ENCODE measurements around the gene DSCAML1.

Gene DSCAML1

DNA sequence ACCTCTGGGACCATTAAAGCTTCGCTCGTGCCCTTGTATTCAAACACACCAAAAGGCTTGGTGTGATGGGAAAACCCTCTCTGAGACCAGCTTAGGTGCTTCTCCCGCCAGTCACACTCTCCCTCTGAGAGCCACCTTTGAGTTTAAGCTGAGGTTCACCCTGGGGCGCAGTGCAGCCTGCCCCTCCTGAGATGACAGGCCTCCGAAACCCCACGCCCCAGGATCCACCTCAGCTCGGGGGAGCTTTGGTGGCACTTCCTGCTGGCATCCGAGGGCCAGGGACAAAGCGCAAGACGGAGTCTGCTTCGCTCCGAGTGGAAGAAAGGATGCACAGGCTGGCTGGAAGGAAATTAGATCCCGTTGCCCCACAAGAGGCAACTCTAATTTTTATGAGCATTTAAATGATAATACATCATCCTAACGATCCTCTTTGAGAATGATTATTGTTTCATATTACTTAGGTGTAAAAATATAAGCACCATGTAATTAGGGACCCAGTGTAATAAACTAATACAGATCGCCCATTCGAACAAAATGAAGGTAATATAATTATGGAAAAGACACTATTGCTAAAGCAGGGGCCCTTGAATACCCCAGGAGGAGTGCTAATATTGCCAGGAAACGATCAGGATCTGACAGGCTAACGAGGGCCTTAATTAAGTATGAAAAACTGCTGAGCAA, 334.7 kb downstream of the DSCAML1 start:
- TF ChIP-seq, protein P1, sequence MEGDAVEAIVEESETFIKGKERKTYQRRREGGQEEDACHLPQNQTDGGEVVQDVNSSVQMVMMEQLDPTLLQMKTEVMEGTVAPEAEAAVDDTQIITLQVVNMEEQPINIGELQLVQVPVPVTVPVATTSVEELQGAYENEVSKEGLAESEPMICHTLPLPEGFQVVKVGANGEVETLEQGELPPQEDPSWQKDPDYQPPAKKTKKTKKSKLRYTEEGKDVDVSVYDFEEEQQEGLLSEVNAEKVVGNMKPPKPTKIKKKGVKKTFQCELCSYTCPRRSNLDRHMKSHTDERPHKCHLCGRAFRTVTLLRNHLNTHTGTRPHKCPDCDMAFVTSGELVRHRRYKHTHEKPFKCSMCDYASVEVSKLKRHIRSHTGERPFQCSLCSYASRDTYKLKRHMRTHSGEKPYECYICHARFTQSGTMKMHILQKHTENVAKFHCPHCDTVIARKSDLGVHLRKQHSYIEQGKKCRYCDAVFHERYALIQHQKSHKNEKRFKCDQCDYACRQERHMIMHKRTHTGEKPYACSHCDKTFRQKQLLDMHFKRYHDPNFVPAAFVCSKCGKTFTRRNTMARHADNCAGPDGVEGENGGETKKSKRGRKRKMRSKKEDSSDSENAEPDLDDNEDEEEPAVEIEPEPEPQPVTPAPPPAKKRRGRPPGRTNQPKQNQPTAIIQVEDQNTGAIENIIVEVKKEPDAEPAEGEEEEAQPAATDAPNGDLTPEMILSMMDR (IDR thresholded peaks at IDR 0.05; ENCODE audit: low read length, missing control alignments), result no peak
- no peak overlapping the region for H3K4me3 ChIP-seq (replicated peaks; ENCODE audit: low read depth, low read length)
- no peak for DNase-seq (ENCODE audit: low read depth)

DNA sequence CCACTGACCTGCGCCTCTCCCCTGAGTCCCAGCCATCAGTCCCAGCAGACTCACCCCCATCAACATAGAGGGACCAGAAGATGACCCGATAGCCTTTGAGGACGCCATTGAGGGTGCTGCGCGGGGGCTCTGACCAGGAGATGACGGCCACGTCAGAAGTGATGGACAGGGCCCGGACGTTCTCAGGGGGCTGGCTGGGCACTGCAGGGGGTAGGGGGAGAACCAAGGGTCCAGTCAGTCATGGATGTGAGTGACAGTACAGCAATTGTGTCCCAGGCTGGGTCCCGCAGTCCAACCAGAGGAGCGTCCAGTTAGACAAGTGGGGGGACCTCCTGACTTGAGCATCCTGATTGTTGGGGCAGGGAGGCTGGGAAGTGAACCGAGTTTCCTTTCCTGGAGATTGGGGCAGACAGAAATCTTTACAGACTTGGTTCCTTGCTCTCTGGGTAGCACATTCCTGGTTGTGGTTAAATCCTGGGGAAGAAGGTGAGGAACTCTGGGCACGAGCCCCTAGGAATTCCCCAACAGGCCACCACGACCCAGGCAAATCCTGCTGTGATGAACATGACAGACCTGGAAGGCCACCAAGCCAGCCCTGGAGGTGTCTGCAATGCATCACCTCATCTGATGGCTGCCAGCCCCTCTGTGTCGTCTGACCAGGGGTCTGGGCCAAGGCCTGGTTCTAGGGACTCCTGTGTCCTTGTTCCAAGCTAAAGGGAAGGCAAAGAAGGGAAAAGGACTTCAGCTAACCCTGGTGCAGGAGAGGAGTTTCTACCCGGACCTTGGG, 335.4 kb downstream of the DSCAML1 start:
- no peak for DNase-seq (ENCODE audit: low read depth)
- TF ChIP-seq, protein P1 (IDR thresholded peaks at IDR 0.05; ENCODE audit: low read length, missing control alignments), result no peak
- no peak overlapping the region for H3K4me3 ChIP-seq (replicated peaks; ENCODE audit: low read depth, low read length)

DNA sequence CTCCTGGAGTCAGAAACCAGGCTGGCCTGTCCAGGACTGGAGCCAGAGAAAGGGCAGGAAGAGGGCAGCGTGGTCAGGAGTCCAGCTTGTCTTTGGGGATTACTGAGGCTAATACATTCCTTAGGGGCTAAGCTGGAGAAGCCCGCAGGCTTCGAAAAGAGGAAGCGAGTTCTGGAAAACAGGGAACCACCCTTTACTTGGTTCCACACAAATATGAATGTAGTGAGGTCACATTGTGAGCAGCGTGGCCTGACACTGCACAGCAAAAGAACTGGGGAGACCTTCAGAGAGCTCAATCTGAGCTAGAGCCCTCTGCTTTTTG, 337.1 kb downstream of the DSCAML1 start:
- DNase-seq (ENCODE audit: low read depth), result no peak

DNA sequence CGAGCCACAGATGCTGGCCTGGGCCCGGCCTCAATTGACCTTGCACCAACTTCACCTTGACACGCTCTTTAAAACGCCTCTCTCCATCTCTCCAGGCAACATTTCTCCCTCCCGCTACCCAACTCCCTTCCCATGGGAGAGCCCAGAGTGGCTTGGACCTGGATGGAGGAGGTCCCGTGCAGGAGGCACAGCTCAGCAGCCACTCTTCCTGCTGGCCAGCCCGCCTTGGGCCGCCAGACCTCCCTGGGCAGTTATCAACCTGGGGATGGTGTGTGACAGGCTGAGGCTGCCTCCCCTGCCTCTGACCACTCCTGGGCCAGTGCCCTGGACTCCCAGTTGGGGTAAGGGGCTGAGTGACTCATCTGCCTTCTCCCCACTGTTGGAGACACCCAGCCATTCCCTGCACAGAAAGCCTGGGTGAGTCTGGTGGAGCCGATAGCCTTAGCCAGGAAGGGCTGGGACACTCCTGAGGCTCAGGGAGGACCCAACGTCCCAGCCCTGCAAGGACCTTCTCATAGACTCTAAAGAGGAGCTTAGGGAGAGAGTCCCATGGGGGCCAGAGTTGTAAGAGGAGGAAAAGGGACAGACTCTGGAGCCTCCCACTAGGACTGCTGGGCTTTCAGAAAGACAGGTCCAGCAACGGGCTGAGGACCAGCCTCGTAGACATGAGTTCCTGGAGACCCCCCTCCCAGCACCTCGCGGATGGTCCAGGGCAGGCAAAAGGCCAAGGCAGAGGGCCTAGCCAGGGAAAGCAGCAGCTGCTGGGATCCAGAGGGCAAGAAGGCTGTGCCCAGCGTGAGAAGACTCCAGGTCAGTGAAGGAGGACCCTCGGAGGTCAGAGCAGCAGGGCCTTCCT, 337.7 kb downstream of the DSCAML1 start:
- no peak overlapping the region for H3K4me3 ChIP-seq (replicated peaks; ENCODE audit: low read depth, low read length)
- TF ChIP-seq, protein P1 (IDR thresholded peaks at IDR 0.05; ENCODE audit: low read length, missing control alignments), result no peak
- no peak for DNase-seq (ENCODE audit: low read depth)

More for the DNA sequence above, 337.1 kb downstream of the DSCAML1 start:
- H3K4me3 ChIP-seq (replicated peaks; ENCODE audit: low read depth, low read length), result no peak overlapping the region
- TF ChIP-seq, protein P1 (IDR thresholded peaks at IDR 0.05; ENCODE audit: low read length, missing control alignments), result no peak

DNA sequence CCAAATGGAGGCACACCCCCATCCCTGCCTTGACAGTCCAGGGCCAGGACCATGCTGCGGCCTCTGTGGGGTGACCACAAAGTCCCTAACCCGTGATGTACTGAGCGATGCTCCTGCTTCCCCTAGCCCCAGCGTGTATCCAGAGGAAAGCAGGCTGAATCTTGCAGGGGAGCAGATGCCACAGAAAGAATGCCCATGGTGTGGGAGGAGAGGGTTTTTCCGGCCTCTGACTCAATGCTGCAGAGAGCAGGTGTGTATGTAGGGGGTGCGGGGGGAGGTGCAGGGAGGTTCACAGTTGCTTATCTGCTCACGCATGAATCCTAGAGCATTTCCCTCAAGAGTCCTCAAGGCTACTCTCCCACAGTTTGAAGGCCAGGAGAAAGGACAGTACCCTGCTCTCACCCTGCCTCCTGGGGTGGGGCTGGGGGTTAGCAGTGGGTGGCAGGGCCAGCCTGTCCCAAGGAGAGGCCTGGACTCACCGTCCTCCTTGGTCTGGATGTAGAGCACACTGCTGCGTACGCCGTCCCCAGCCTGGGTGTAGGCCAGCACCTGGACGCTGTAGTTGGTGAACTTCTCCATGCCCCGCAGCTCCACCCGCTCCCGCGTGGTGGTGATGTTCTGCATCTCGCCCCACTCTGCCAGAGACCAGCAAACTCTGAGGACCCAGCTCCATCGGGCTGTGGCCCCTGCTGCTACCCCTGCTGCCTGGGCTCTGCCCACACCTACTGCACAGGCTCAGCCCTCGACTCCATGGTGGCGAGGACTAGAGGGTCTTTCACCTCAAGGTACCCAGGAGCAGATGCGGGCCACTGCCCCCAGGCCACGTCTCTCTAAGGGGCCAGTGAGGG, 338.5 kb downstream of the DSCAML1 start:
- no peak for DNase-seq (ENCODE audit: low read depth)
- H3K4me3 ChIP-seq (replicated peaks; ENCODE audit: low read depth, low read length), result no peak overlapping the region
- TF ChIP-seq, protein P1 (IDR thresholded peaks at IDR 0.05; ENCODE audit: low read length, missing control alignments), result no peak

DNA sequence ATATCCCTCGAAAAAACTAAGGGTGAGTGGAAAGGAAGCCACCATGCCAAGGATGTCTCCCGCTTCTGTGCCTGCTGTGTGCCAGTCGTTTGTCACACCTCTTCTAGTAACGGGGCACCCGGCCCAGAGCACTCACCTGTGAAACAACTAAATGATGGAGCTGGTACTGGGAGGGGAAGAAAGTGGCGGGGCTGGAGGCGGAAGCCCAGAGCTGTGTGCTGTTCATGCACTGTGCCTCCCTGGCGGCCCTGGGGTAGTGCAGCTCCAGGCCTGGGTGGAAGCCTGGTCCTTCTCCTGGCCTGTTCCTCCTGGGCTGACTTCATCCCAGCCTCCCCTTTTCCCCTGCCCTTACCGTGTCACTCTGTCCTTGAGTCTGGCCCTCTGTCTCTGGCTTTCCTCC, 339.2 kb downstream of the DSCAML1 start:
- H3K4me3 ChIP-seq (replicated peaks; ENCODE audit: low read depth, low read length), result no peak overlapping the region
- DNase-seq (ENCODE audit: low read depth), result no peak
- TF ChIP-seq, protein P1 (IDR thresholded peaks at IDR 0.05; ENCODE audit: low read length, missing control alignments), result no peak
